ENCODE measurements around the gene LIN28B.

GRCh38 chr6:105068407-105068806 is 111.5 kb downstream of the LIN28B start:
- TF ChIP-seq CTCF (IDR thresholded peaks at IDR 0.05) (no peak), POLR2A (IDR thresholded peaks at IDR 0.05) (no peak)
